NCI-H1092 treated with DMSO at 0.1 percent for 48 hours (cell line): ENCODE data around the gene HERC6.
"Not testable (repeated sequence)": the region's sequence is repeated elsewhere in the genome, so short reads cannot be mapped to it uniquely, and the experiment has no call there.

Experiments used
- DNase-seq: peaks from one replicate; lab custom pipeline; 2025; lab: John Stamatoyannopoulos, UW

The HERC6 gene

DNA sequence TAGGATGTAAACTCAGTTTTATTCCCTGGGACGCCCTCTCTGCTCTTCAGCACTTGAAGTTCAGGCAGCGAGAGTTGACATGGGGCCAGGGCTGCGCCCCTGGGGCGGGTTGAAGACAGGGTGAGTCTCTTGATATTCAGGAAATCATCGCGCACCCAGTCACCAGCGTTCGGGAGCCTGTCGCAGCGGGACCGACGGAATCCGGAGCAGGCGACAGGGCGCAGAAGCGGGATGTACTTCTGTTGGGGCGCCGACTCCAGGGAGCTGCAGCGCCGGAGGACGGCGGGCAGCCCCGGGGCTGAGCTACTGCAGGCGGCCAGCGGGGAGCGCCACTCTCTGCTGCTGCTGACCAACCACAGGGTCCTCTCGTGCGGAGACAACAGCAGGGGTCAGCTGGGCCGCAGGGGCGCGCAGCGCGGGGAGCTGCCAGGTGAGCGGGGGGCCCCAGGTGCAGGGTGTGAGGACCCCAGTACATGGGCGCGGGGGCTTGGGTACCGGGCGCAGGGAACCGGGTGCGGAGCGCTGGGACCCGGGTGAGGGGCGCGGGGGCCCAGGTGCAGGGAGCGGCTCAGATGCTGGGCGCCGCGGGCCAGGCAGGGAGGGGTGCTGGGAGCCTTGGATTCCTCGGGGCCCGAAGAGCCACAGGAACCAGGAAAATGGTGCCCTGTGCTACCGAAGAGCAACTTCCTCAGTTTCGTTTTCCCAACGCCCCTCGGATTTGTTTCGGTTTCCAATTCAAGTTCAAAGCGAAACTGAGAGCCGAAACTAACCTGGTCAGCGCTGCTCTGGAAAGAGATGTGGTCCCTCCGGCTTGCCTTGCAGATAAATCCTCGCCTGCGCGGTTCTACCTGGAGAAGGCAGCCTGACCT is at the start of gene HERC6:
Gene HERC6, plus strand, starts transcription at position 162 of the 869 bp plus-strand sequence. Its CDS starts 70 bp downstream, at position 232.
- DNase-seq: peak; percentile 64

DNA sequence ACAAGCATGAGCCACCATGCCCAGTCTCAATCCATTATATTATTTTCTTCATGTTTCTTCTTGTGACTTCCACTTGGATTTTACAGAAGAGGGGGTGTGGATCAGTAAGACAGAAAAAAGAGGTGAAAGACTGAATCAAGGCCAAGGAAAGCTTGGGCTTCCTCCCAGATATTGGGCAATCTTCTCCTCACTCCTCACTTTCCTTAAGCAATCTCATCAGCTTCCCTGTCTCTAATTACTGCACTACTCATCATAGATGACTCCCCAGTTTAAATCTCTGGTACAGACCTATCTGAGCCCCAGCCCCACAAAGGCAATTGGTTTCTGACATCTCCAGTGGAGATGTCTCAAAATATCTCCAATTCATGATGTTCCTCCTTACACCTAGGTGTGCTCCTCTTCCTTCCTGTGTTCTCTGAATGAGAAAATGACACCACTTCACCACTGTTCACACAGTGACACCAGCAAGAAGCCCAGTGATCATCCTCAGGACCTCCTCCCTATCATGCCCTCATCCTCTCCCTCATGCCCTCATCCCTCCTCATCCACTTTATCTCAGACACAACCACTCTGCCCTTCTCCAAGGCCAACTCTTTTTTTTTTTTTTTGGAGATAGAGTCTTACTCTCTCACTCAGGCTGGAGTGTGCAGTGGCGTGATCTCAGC is 44.8 kb upstream of the HERC6 start:
- DNase-seq: no peak

- DNase-seq: no peak
Measured at GRCh38 chr4:88335092-88335665, 43.5 kb upstream of the HERC6 start.

GRCh38 chr4:88341227-88342192 is 37.1 kb upstream of the HERC6 start:
- DNase-seq: no peak

DNA sequence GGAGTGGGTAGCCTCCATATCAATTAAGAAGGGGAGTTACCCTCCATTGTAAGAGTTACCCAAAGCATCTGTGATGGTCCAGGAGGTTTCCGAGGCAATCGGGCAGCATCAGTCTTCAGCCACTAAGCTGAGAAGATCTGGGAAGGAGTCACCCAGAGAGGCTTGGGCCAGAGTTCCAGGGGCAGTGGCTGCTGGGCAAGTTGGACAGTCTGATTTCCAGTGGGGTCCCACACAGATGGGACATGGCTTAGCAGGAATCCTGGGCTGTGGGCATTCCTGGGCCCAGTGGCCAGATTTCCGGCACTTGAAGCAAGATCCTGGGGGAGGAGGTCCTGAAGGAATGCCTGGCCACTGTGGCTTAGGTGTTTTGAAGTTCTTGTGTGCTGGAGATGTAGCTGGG is 31.8 kb upstream of the HERC6 start:
- not testable (repeated sequence) for DNase-seq

DNA sequence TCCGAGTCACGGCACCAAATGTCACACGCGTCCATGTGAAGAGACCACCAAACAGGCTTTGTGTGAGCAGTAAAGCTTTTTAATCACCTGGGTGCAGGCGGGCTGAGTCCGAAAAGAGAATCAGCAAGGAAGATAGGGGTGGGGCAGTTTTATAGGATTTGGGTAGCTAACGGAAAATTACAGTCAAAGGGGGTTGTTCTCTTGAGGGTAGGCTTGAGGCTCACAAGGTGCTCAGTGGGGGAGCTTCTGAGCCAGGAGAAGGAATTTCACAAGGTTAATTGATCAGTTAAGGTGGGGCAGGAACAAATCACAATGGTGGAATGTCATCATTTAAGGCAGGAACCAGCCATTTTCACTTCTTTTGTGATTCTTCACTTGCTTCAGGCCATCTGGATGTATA is 29.9 kb upstream of the HERC6 start:
- DNase-seq: not testable (repeated sequence)

GRCh38 chr4:88350786-88351185 is 27.9 kb upstream of the HERC6 start:
- no peak for DNase-seq

DNA sequence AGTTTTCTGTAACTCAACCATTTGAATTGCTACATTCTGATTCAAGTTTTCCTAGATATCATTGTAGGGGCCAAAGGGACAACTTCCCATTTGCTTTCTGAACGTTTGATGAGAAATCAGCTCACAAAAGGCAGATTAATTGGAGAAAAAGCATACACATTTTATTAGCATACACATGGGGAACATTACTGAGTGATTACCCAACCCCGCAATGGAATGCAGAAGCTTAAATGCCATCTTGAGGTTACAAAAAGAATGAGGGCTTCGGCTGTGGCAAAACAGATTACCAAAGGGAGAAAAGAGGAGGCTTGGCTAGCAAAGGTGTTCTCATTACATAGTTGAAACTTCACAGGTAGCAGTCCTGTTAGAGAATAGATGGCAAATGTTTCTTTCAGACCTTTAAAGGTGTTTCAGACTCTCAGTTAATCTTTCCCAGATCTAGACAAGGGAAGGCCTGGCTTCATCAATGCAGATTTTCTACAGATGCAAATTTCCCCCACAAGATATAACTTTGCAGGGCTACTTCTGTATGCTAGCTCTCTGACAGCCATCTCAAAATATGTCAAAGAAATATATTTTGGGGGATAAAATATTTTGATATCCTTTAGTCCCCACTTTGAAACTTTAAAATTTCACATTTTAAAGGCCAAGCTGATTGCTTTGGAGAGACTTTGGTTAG is 26.5 kb upstream of the HERC6 start:
- no peak for DNase-seq

DNA sequence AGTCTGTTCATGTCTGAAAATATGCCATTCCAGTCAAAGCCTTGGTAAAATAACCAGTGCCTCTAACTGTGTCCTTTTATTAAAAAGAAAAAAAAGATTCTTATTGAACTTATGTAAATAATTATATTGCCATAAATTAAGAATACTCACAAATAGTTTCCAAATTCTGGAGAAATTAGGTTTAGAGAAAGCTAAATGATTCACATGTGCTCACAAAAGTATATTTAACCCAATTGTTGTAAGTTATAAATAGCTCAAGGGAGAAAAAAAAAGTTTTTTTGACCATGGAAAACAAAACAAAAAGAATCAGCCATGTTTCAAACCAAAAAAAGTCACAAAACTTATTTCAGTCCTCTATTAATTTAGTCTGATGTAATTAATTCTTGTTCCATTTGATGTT is 25.3 kb upstream of the HERC6 start:
- DNase-seq: no peak

- DNase-seq: no peak
Measured at GRCh38 chr4:88356771-88357170, 21.9 kb upstream of the HERC6 start.

GRCh38 chr4:88357262-88357661 is 21.4 kb upstream of the HERC6 start:
- no peak for DNase-seq

DNA sequence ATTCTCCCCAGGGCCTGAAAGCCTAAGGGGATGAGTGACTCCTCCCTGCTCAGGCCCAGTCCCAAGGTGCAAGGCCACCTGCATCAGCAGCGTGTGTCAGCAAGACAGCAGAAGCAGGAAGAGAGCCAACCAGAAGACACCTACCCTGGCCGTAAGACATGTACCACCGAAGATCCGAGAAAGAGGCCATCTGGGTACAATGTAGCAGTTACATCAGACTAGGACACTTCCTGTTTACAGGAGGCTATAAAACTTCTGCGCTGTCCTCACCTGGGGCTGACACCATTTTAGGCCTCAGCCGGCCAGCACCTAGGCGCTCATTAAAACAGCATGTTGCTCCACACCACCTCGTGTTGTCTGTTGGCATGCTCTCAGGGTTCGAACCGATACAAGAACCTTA is 19.1 kb upstream of the HERC6 start:
- no peak for DNase-seq

DNA sequence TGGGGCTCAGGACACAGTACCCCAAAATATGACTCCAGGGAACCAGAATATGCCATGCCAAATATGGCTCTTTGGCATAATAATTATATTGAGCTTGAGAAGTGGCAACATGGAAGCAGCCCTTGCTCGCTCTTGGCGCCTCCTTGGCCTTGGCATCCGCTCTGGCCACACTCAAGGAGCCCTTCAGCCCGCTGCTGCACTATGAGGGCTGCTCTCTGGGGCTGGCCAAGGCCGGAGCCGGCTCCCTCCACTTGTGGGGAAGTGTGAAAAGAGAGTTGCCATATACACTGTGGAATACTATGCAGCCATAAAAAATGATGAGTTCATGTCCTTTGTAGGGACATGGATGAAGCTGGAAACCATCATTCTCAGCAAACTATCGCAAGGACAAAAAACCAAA is 18.4 kb upstream of the HERC6 start:
- no peak for DNase-seq

GRCh38 chr4:88360791-88361190 is 17.9 kb upstream of the HERC6 start:
- DNase-seq: no peak

- not testable (repeated sequence) for DNase-seq
Measured at GRCh38 chr4:88361217-88361773, 17.4 kb upstream of the HERC6 start.

GRCh38 chr4:88366460-88366859 is 12.2 kb upstream of the HERC6 start:
- DNase-seq: no peak

DNA sequence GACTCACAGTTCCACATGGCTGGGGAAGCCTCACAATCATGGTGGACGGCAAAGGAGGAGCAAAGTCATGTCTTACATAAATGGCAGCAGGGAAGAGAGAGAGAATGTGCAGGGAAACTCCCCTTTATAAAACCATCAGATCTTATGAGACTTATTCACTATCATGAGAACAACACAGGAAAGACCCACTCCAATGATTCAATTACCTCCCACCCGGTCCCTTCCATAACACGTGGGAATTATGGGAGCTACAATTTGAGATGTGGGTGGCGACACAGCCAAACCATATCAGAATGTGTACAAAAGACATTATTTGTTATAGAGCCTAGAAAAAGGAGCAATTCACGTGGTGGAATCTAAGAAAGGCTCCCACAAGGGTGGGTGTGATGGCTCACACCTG is 10.8 kb upstream of the HERC6 start:
- no peak for DNase-seq

- DNase-seq: not testable (repeated sequence)
Measured at GRCh38 chr4:88369180-88369812, 9.4 kb upstream of the HERC6 start.

- no peak for DNase-seq
Measured at GRCh38 chr4:88381123-88381522, 2.5 kb downstream of the HERC6 start.

GRCh38 chr4:88382621-88383020 is 4.0 kb downstream of the HERC6 start:
- no peak for DNase-seq
